PFSK-1 (cell line): ENCODE data around the gene TAAR2.

Experiments used
- FOXP2 ChIP-seq: optimal IDR thresholded peaks from 2 replicates; pipeline ENCODE3; 2011; ENCODE audit warnings: borderline replicate concordance, control low read depth, inconsistent platforms; ENCODE audit not compliant: insufficient read depth; ENCODE audit errors: extremely low read length, extremely low read depth
- TF ChIP-seq, protein P1 (sequence below), 2 experiments: IDR thresholded peaks; 2 replicates each; pipeline versions ENCODE4 v1.6.1 to v1.8.0; 2011 to 2012; ENCODE audit warnings: low read depth in 2 of 2, low read length in 2 of 2, control low read depth in 1 of 2, inconsistent platforms in 1 of 2, mild to moderate bottlenecking in 1 of 2, moderate library complexity in 1 of 2; ENCODE audit not compliant: insufficient read depth in 1 of 2

DNA sequence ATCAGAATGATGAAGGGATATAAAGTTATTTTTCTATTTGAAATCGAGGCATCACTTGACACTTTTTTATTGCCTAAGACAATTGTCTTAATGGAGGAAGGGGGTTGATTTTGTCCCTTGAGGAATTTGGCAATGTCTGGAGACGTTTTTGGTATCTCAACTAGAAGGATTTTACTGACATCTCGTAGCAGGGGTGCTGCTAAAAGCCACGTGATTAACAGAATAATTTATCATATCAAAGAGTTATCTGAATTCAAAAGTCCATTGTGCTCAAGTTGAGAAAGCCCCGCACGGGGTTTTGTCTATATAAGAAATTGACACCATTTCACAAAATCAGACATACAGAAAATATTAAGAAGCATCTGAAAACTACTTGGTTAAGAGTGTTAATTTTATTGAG lies 55.5 kb downstream of the TAAR2 start:
- no peak for TF ChIP-seq FOXP2
- TF ChIP-seq, protein P1, sequence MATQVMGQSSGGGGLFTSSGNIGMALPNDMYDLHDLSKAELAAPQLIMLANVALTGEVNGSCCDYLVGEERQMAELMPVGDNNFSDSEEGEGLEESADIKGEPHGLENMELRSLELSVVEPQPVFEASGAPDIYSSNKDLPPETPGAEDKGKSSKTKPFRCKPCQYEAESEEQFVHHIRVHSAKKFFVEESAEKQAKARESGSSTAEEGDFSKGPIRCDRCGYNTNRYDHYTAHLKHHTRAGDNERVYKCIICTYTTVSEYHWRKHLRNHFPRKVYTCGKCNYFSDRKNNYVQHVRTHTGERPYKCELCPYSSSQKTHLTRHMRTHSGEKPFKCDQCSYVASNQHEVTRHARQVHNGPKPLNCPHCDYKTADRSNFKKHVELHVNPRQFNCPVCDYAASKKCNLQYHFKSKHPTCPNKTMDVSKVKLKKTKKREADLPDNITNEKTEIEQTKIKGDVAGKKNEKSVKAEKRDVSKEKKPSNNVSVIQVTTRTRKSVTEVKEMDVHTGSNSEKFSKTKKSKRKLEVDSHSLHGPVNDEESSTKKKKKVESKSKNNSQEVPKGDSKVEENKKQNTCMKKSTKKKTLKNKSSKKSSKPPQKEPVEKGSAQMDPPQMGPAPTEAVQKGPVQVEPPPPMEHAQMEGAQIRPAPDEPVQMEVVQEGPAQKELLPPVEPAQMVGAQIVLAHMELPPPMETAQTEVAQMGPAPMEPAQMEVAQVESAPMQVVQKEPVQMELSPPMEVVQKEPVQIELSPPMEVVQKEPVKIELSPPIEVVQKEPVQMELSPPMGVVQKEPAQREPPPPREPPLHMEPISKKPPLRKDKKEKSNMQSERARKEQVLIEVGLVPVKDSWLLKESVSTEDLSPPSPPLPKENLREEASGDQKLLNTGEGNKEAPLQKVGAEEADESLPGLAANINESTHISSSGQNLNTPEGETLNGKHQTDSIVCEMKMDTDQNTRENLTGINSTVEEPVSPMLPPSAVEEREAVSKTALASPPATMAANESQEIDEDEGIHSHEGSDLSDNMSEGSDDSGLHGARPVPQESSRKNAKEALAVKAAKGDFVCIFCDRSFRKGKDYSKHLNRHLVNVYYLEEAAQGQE (IDR thresholded peaks at IDR 0.05; ENCODE audit: insufficient read depth in 1 of 2, low read depth in 2 of 2, low read length in 2 of 2) = no peak
